D721Med (cell line): ENCODE results near the gene EXOC3L4.

Experiments
- DNase-seq: peaks from one replicate; pipeline ENCODE4 v3.0.0; 2011; ENCODE audit warnings: low spot score; ENCODE audit not compliant: insufficient read length
- FAIRE-seq: peaks from 2 replicates; lab custom pipeline; 2011; peaks lifted over from hg19 to GRCh38; lab: Jason Lieb, UNC
- CTCF ChIP-seq: IDR thresholded peaks from 2 replicates; pipeline ENCODE4 v1.5.1; 2012; ENCODE audit warnings: mild to moderate bottlenecking, control low read depth; ENCODE audit not compliant: insufficient read depth; ENCODE audit errors: missing control alignments

The EXOC3L4 gene

DNA sequence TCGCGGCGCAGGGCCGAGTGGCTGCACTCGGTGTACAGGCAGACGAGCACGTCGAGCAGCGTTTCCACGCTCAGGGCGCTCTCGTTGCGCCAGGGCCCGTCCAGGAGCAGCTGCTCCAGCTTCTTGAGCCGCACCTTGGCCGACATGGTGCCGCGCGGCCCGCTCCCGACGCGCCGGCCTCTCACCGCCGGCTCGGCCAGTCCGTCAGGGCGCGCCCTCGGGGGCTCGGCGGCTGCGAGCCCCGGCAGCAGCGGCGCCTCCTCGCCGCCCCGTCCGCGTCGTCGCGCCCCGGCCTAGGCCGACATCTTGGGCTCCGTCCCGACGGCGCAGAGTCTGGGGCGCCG, 37.5 kb upstream of the EXOC3L4 start:
- DNase-seq (no peak), FAIRE-seq (no peak)
- TF ChIP-seq CTCF, result no peak

GRCh38 chr14:103057372-103058163, 37.0 kb upstream of the EXOC3L4 start, which contains the start of gene CDC42BPB:
Gene CDC42BPB, minus strand, starts transcription at chr14:103057549. Its CDS starts 376 bp downstream, at chr14:103057173.
- no peak for TF ChIP-seq CTCF
- DNase-seq (peak; percentile 76), FAIRE-seq (no peak)

DNA sequence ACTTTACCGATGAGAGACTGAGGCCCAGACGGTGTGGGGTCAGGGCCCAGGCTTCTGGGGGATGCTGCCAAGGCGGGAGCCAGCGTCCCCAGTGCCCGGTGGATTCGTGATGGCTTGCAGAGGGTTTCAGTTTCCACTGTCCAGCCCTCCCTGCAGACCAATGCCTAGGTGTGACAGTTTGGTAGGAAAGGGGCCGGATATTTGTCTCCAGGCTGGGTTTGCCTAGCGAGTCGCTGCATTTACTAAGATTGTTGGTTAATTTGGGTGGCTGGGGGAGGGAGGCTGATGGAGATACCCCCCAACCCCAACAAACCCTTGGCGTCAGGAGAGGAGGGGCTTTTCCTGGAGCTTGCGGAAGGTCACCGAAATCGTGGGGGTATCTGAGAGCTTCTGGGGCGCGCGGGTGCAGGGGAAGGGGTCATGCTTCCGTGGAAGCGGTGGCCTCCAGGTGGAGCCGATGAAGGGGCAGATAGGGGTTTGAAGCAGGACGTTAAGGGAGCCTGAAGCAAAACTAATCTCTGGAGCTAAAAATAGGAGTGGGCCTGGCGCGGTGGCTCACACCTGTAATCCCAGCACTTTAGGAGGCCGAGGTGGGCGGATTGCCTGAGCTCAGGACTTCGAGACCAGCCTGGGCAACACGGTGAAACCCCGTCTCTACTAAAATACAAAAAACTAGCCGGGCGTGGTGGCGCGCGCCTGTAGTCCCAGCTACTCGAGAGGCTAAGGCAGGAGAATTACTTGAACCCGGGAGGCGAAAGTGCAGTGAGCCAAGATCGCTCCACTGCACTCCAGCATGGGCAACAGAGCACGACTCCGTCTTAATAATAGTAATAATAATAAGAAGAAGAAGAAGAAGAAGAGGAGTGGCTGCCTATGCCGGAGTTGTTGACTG, 36.1 kb upstream of the EXOC3L4 start:
- FAIRE-seq (no peak), DNase-seq (no peak)
- TF ChIP-seq CTCF, result no peak

GRCh38 chr14:103059556-103059955, 35.0 kb upstream of the EXOC3L4 start:
- FAIRE-seq (no peak), DNase-seq (no peak)
- TF ChIP-seq CTCF, result no peak

DNA sequence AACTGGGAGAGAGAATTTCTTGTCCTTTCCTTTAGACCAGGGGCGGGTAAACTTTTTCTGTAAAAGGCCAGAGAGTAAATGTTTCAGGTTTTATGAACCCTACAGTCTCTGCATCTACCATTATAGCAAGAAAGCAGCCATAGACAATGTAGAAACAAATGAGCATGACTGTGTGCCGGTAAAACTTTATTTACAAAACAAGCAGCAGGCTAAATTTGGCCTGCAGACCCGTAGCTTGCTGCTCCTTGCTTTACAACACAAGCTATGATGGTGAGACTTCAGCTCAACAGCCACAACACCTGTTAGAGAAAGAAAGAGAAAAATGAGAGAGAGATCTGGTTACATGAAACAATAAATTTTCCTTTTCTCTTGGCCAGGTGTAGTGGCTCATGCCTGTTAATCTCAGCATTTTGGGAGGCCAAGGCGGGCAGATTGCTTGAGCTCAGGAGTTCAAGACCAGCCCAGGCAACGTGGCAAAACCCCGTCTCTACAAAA, 33.0 kb upstream of the EXOC3L4 start:
- FAIRE-seq (no peak), DNase-seq (no peak)
- TF ChIP-seq CTCF, result no peak

GRCh38 chr14:103064436-103064835, 30.1 kb upstream of the EXOC3L4 start:
- TF ChIP-seq CTCF, result no peak
- FAIRE-seq (no peak), DNase-seq (no peak)
